ENCODE results near the gene EID3. TPM values are rescaled to one million over a fixed set of nuclear protein-coding genes. Genes with fewer than 3 reads are reported as not detected.

Gene EID3
- total and polyA plus RNA-seq, 2 donors (not counting 1 experiment from before 2014, with no cell fraction given) = 6.4 to 9.4 TPM

DNA sequence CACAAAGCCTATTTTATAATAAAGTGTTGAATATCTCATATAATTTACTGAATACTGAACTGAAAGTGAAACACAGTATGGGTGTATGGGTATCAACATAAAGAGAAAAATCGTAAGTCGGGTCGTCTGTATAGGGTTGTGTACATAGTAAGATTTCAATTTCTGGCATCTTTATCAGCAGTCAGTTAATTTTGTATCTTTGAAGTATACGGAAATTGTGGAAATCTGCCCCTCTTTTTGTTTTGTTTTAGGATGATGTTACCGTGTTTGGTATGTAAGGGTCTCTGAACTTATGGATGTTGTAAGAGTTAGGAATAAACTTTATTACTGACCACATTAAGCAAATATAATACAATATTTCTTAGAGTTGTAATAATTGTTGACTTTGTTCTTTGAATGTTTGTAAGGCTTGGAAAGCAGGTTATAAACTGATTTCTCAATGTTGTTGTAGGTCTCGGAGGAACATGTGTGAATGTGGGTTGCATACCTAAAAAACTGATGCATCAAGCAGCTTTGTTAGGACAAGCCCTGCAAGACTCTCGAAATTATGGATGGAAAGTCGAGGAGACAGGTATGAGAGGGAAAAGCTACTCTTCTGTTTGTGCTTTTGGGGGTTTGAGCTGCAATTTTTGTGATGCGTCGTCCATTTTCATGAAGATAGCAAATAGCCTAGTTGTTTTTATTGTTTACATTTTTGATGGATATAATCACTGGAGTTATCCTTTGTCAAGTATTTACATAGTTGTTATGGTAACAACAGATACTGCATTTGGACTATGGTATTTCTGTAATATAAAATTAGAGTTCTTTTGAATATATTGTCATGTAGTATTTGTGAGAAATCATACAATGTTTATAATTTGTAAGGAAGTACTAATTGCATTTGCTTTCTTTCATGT is 12.0 kb downstream of the EID3 start:
- POLR2A ChIA-PET = no interaction called here
- Mint-ChIP-seq H3K27me3 (no peaks in the 10 kb centered on the region), H3K4me3 (no peak overlapping the region), H3K9me3 (ENCODE audit: insufficient read depth) (no peaks in the 10 kb centered on the region), H3K27ac (no peak overlapping the region), H3K4me1 (no peaks in the 10 kb centered on the region)
- peaks cover 12 to 61% of the 10 kb centered on the region in 2 experiments for H3K36me3 ChIP-seq (replicated peaks in 1 of 2; ENCODE audit: control extremely low read depth in 1 of 2, control insufficient read depth in 1 of 2, extremely low read depth in 1 of 2, insufficient read depth in 2 of 2, low read length in 1 of 2)
- H3K9me3 ChIP-seq (ENCODE audit: control extremely low read depth in 1 of 3, control insufficient read depth in 2 of 3, insufficient read depth in 1 of 3, low read length in 2 of 3) = no peaks in the 10 kb centered on the region
- H3K27me3 ChIP-seq (replicated peaks in 1 of 4; ENCODE audit: control extremely low read depth in 1 of 4, control insufficient read depth in 3 of 4, insufficient read depth in 4 of 4, low read length in 3 of 4) = no peaks in the 10 kb centered on the region
- H3K4me1 ChIP-seq (ENCODE audit: control insufficient read depth in 2 of 2, insufficient read depth in 2 of 2, low read length in 2 of 2) = no peaks in the 10 kb centered on the region
- CTCF ChIA-PET = no interaction called here
- ATAC-seq (ENCODE audit: low read depth) (no peak), DNase-seq (no peak)
- no peak for TF ChIP-seq EZH2 (IDR thresholded peaks at IDR 0.05; ENCODE audit: borderline replicate concordance, insufficient read depth, low read depth, low read length, poor library complexity, severe bottlenecking)
- TF ChIP-seq, protein P1, sequence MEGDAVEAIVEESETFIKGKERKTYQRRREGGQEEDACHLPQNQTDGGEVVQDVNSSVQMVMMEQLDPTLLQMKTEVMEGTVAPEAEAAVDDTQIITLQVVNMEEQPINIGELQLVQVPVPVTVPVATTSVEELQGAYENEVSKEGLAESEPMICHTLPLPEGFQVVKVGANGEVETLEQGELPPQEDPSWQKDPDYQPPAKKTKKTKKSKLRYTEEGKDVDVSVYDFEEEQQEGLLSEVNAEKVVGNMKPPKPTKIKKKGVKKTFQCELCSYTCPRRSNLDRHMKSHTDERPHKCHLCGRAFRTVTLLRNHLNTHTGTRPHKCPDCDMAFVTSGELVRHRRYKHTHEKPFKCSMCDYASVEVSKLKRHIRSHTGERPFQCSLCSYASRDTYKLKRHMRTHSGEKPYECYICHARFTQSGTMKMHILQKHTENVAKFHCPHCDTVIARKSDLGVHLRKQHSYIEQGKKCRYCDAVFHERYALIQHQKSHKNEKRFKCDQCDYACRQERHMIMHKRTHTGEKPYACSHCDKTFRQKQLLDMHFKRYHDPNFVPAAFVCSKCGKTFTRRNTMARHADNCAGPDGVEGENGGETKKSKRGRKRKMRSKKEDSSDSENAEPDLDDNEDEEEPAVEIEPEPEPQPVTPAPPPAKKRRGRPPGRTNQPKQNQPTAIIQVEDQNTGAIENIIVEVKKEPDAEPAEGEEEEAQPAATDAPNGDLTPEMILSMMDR (IDR thresholded peaks at IDR 0.05) = no peak
- no peak overlapping the region for H3K9ac ChIP-seq (ENCODE audit: low read length)
- no peaks in the 10 kb centered on the region for H4K20me1 ChIP-seq (ENCODE audit: control insufficient read depth, insufficient read depth, low read length, poor library complexity, severe bottlenecking)
- H3K4me2 ChIP-seq (replicated peaks; ENCODE audit: low read depth, low read length, poor library complexity, severe bottlenecking) = no peak overlapping the region
- H2AFZ ChIP-seq (ENCODE audit: insufficient read depth, low read depth, low read length, poor library complexity, severe bottlenecking) = no peak overlapping the region
- H3K27ac ChIP-seq (ENCODE audit: low read length in 2 of 2) = no peak overlapping the region
- 93% methylated on average over 9 of the region's 10 CpGs for WGBS (ENCODE audit: insufficient coverage)
- H3K4me3 ChIP-seq (ENCODE audit: control extremely low read depth in 1 of 5, extremely low read depth in 1 of 5, insufficient read depth in 1 of 5, low read depth in 2 of 5, low read length in 4 of 5) = no peak overlapping the region
- intact Hi-C loops (cut with micrococcal nuclease) = no loop called here
- peaks cover 2% of the 10 kb centered on the region for H3K79me2 ChIP-seq (ENCODE audit: control insufficient read depth, insufficient read depth, low read length)

GRCh38 chr12:104316936-104317335 is 13.4 kb downstream of the EID3 start:
- H3K9me3 Mint-ChIP-seq (ENCODE audit: insufficient read depth) = no peaks in the 10 kb centered on the region
- Histone ChIP-seq H3K4me1 (ENCODE audit: control insufficient read depth in 2 of 2, insufficient read depth in 2 of 2, low read length in 2 of 2) (no peaks in the 10 kb centered on the region), H3K4me3 (ENCODE audit: control extremely low read depth in 1 of 5, extremely low read depth in 1 of 5, insufficient read depth in 1 of 5, low read depth in 2 of 5, low read length in 4 of 5) (no peak overlapping the region), H4K20me1 (ENCODE audit: control insufficient read depth, insufficient read depth, low read length, poor library complexity, severe bottlenecking) (no peaks in the 10 kb centered on the region), H3K9ac (ENCODE audit: low read length) (no peak overlapping the region), H2AFZ (ENCODE audit: insufficient read depth, low read depth, low read length, poor library complexity, severe bottlenecking) (no peak overlapping the region), H3K27me3 (replicated peaks in 1 of 4; ENCODE audit: control extremely low read depth in 1 of 4, control insufficient read depth in 3 of 4, insufficient read depth in 4 of 4, low read length in 3 of 4) (no peaks in the 10 kb centered on the region), H3K79me2 (ENCODE audit: control insufficient read depth, insufficient read depth, low read length) (peaks cover 2% of the 10 kb centered on the region), H3K36me3 (replicated peaks in 1 of 2; ENCODE audit: control extremely low read depth in 1 of 2, control insufficient read depth in 1 of 2, extremely low read depth in 1 of 2, insufficient read depth in 2 of 2, low read length in 1 of 2) (peaks cover 16 to 70% of the 10 kb centered on the region in 2 experiments), H3K9me3 (ENCODE audit: control extremely low read depth in 1 of 3, control insufficient read depth in 2 of 3, insufficient read depth in 1 of 3, low read length in 2 of 3) (no peaks in the 10 kb centered on the region), H3K4me2 (replicated peaks; ENCODE audit: low read depth, low read length, poor library complexity, severe bottlenecking) (no peak overlapping the region), H3K27ac (ENCODE audit: low read length in 2 of 2) (no peak overlapping the region)
- ATAC-seq (ENCODE audit: low read depth) (no peak), DNase-seq (no peak)
- ChIA-PET CTCF (no interaction called here), POLR2A (interaction anchor here (0.6 kb wide), 1 partner anchor 27 kb away, joined by 5 read pairs; no protein-coding TSS in a partner anchor)
- no peak overlapping the region for H3K27ac Mint-ChIP-seq
- H3K4me1 Mint-ChIP-seq = no peaks in the 10 kb centered on the region
- no peaks in the 10 kb centered on the region for H3K27me3 Mint-ChIP-seq
- intact Hi-C loops (cut with micrococcal nuclease) = no loop called here
- TF ChIP-seq, protein P1 (IDR thresholded peaks at IDR 0.05) = no peak
- TF ChIP-seq EZH2 (IDR thresholded peaks at IDR 0.05; ENCODE audit: borderline replicate concordance, insufficient read depth, low read depth, low read length, poor library complexity, severe bottlenecking) = no peak
- H3K4me3 Mint-ChIP-seq = no peak overlapping the region

Data from B cell (primary cell).